Common myeloid progenitor, CD34-positive (primary cell): ENCODE measurements around the gene PBX3.

Experiments
- CTCF ChIA-PET: fragments of 350-600 bp; sonication (Branson Sonifier 250); formaldehyde crosslinking; loops from one replicate; lab custom pipeline; 2021; ENCODE audit warnings: antibody characterized with exemption; lab: Charles Lee
- POLR2A ChIA-PET: fragments of 350-600 bp; sonication (Branson Sonifier 250); formaldehyde crosslinking; loops from one replicate; lab custom pipeline; 2021; ENCODE audit warnings: antibody characterized with exemption; lab: Charles Lee
- DNase-seq, 3 donors: peaks; one replicate each; pipeline versions ENCODE4 v3.0.0 to v3.0.0-alpha.2; 2013
- H3K27ac ChIP-seq, 2 experiments: 1 replicate in 1 of 2; 2 replicates in 1 of 2; pipeline ENCODE4 v1.7.0; 2013; ENCODE audit warnings: inconsistent platforms in 2 of 2, low read length in 2 of 2, mild to moderate bottlenecking in 2 of 2, low read depth in 1 of 2, moderate library complexity in 1 of 2; ENCODE audit not compliant: severe bottlenecking in 2 of 2, insufficient read depth in 1 of 2, poor library complexity in 1 of 2
- H3K27me3 ChIP-seq, 5 experiments: replicated peaks in 2 of 5; 1 replicate in 3 of 5; 2 replicates in 2 of 5; pipeline versions ENCODE4 v1.6.1 to v1.7.0; 2013; ENCODE audit warnings: low read length in 4 of 5, mild to moderate bottlenecking in 2 of 5, moderate library complexity in 2 of 5, inconsistent platforms in 1 of 5; ENCODE audit not compliant: insufficient read depth in 5 of 5, control insufficient read depth in 4 of 5
- H3K36me3 ChIP-seq, 4 experiments: 1 replicate in 2 of 4; 2 replicates in 2 of 4; pipeline versions ENCODE4 v1.6.1 to v1.7.0; 2013; ENCODE audit warnings: low read length in 3 of 4, control low read depth in 1 of 4, mild to moderate bottlenecking in 1 of 4; ENCODE audit not compliant: control insufficient read depth in 4 of 4, insufficient read depth in 4 of 4
- H3K4me1 ChIP-seq, 4 experiments: 1 replicate in 3 of 4; 2 replicates in 1 of 4; pipeline versions ENCODE4 v1.6.1 to v1.7.1; 2013; ENCODE audit warnings: low read length in 3 of 4, mild to moderate bottlenecking in 3 of 4, control low read depth in 1 of 4, inconsistent platforms in 1 of 4, moderate library complexity in 1 of 4; ENCODE audit not compliant: control insufficient read depth in 4 of 4, insufficient read depth in 4 of 4; ENCODE audit errors: control extremely low read depth in 1 of 4
- H3K4me3 ChIP-seq, 7 experiments: 1 replicate in 4 of 7; 2 replicates in 3 of 7; pipeline versions ENCODE4 v1.5.1 to v1.7.0; 2013; ENCODE audit warnings: mild to moderate bottlenecking in 7 of 7, low read length in 6 of 7, moderate library complexity in 6 of 7, inconsistent platforms in 2 of 7, low read depth in 2 of 7, control low read depth in 1 of 7; ENCODE audit not compliant: insufficient read depth in 4 of 7, control insufficient read depth in 1 of 7; ENCODE audit errors: extremely low read depth in 1 of 7
- H3K9me3 ChIP-seq, 5 experiments: 1 replicate in 4 of 5; 2 replicates in 1 of 5; pipeline versions ENCODE4 v1.6.1 to v1.7.1; 2013; ENCODE audit warnings: low read length in 4 of 5, mild to moderate bottlenecking in 2 of 5, inconsistent platforms in 1 of 5, low read depth in 1 of 5, moderate library complexity in 1 of 5; ENCODE audit not compliant: control insufficient read depth in 4 of 5, insufficient read depth in 2 of 5; ENCODE audit errors: control extremely low read depth in 1 of 5
- WGBS: methylation state at CpG from one replicate; pipeline ENCODE4 v1.1.5; 2013; ENCODE audit not compliant: insufficient coverage; 5-methylcytosine and 5-hydroxymethylcytosine counted together

Gene PBX3

DNA sequence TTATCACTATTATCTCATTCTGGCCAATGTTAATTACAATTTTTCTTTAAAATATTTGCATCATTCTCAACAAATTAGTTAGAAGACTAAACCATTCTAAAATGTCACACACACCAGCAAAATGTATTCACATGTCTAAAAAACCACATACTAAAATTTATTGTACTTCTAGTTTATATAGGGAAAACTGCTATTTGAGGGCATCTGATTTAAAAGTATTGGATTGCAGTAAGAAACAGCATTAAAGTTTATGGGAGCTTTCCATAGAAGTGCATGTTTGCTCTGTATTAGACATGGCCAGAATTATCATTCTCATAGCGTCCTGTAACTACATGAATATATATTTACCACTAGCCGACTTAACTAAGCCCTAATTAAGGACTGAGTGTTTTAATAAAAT, 150.3 kb downstream of the PBX3 start:
- H3K4me1 ChIP-seq, result peaks cover 0 to 15% (median 1%) of the 10 kb centered on the region in 4 experiments
- no CpG with 5 or more reads among the region's 2 CpGs for WGBS
- no peak overlapping the region for H3K27ac ChIP-seq
- H3K9me3 ChIP-seq, result no peaks in the 10 kb centered on the region
- POLR2A ChIA-PET, result interaction anchor here (0.7 kb wide), 1 partner anchor 47 kb away, joined by 3 read pairs; no protein-coding TSS in a partner anchor
- CTCF ChIA-PET, result interaction anchor here (1.5 kb wide), 1 partner anchor 12 kb away, joined by 4 read pairs; no protein-coding TSS in a partner anchor
- no peaks in the 10 kb centered on the region for H3K36me3 ChIP-seq
- no peak overlapping the region for H3K4me3 ChIP-seq
- DNase-seq, result no peak
- no peaks in the 10 kb centered on the region for H3K27me3 ChIP-seq

GRCh38 chr9:125902214-125902613, 155.0 kb downstream of the PBX3 start:
- no peak overlapping the region for H3K4me3 ChIP-seq
- 100% methylated on average over 1 of the region's 3 CpGs for WGBS
- no peak overlapping the region for H3K27ac ChIP-seq
- no peak for DNase-seq
- H3K9me3 ChIP-seq, result no peaks in the 10 kb centered on the region
- ChIA-PET CTCF (interaction anchor here (1.0 to 1.2 kb wide), 2 partner anchors 64 to 109 kb away, joined by 3 read pairs; no protein-coding TSS in a partner anchor), POLR2A (interaction anchor here (0.7 kb wide), 1 partner anchor 18 kb away, joined by 4 read pairs; no protein-coding TSS in a partner anchor)
- no peaks in the 10 kb centered on the region for H3K27me3 ChIP-seq
- H3K4me1 ChIP-seq, result peaks cover 4 to 22% (median 14%) of the 10 kb centered on the region in 4 experiments
- H3K36me3 ChIP-seq, result no peaks in the 10 kb centered on the region

- CTCF ChIA-PET, result no interaction called here
- POLR2A ChIA-PET, result no interaction called here
- no CpG with 5 or more reads among the region's 2 CpGs for WGBS
- Histone ChIP-seq H3K9me3 (no peaks in the 10 kb centered on the region), H3K27me3 (no peaks in the 10 kb centered on the region), H3K4me3 (no peak overlapping the region), H3K27ac (no peak overlapping the region), H3K36me3 (no peaks in the 10 kb centered on the region), H3K4me1 (peaks cover 4 to 23% (median 13%) of the 10 kb centered on the region in 4 experiments)
- no peak for DNase-seq
Measured at GRCh38 chr9:125902831-125903512, 155.8 kb downstream of the PBX3 start.

DNA sequence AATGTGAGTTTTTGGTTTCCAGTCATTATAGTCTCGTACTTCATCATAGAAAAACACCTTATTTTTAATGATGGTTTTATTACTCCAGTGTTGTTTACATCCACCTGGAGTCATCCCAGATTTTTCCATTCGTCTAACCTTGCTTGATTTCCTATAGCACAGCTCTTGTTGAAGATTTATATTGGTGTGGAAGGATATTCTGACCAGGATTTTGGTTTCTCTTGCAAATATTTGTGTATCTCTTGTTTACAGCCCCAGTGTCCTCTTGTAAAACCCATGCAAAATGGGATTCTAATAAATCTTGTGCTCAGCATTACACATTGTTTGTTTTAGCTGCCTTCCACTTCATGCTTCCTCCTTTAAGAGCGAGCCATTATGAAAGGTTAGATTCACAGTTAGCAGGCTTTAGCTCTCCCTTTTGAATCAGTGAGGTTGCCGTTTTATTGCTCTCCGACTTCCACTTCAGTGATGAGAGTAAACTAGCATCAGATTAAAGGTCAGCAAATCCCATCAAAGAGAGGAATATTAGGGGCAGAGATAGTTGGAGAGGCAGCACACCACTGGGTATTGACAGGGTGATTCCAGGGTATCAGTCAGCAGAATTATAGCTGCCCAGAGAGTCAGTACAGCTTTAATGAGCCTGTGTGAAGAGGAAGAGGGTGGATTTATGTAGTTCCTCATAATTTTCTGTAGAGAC, 157.1 kb downstream of the PBX3 start:
- Histone ChIP-seq H3K36me3 (no peaks in the 10 kb centered on the region), H3K27me3 (no peaks in the 10 kb centered on the region), H3K27ac (peak overlapping the region; percentile 46 to 80), H3K4me1 (peaks cover 4 to 25% (median 13%) of the 10 kb centered on the region in 4 experiments), H3K9me3 (no peaks in the 10 kb centered on the region), H3K4me3 (peak overlapping the region in 6 of 7 experiments; percentile 56 to 82 (median 69))
- 0% methylated on average over 1 of the region's 5 CpGs for WGBS
- ChIA-PET POLR2A (interaction anchor here (0.8 kb wide), 1 partner anchor 154 kb away, joined by 3 read pairs; no protein-coding TSS in a partner anchor), CTCF (interaction anchor here (1.2 kb wide), 1 partner anchor 10 kb away, joined by 3 read pairs; no protein-coding TSS in a partner anchor)
- peak; percentile 21 to 72 (median 57) for DNase-seq

GRCh38 chr9:125906144-125906543, 159.0 kb downstream of the PBX3 start:
- H3K4me1 ChIP-seq, result peaks cover 4 to 25% (median 13%) of the 10 kb centered on the region in 4 experiments
- H3K4me3 ChIP-seq, result no peak overlapping the region
- CTCF ChIA-PET, result no interaction called here
- DNase-seq, result no peak
- no peaks in the 10 kb centered on the region for H3K36me3 ChIP-seq
- no peaks in the 10 kb centered on the region for H3K9me3 ChIP-seq
- H3K27me3 ChIP-seq, result no peaks in the 10 kb centered on the region
- H3K27ac ChIP-seq, result no peak overlapping the region
- 88% methylated on average over 1 of the region's 1 CpG for WGBS
- POLR2A ChIA-PET, result no interaction called here

- POLR2A ChIA-PET, result no interaction called here
- Histone ChIP-seq H3K4me3 (no peak overlapping the region), H3K4me1 (peaks cover 4 to 25% (median 13%) of the 10 kb centered on the region in 4 experiments), H3K36me3 (no peaks in the 10 kb centered on the region), H3K27ac (no peak overlapping the region), H3K9me3 (no peaks in the 10 kb centered on the region), H3K27me3 (no peaks in the 10 kb centered on the region)
- no CpG with 5 or more reads among the region's 1 CpG for WGBS
- CTCF ChIA-PET, result no interaction called here
- DNase-seq, result no peak
Measured at GRCh38 chr9:125906893-125907292, 159.7 kb downstream of the PBX3 start.

GRCh38 chr9:125908136-125908535, 161.0 kb downstream of the PBX3 start:
- Histone ChIP-seq H3K27me3 (no peaks in the 10 kb centered on the region), H3K4me3 (no peak overlapping the region), H3K36me3 (no peaks in the 10 kb centered on the region), H3K4me1 (peaks cover 4 to 25% (median 13%) of the 10 kb centered on the region in 4 experiments), H3K27ac (no peak overlapping the region), H3K9me3 (no peaks in the 10 kb centered on the region)
- ChIA-PET CTCF (no interaction called here), POLR2A (no interaction called here)
- no peak for DNase-seq
- WGBS, result 100% methylated on average over 4 of the region's 4 CpGs
